HG03060 (cell line): ENCODE results near the gene CTSS.
"Not testable (repeated sequence)": the region's sequence is repeated elsewhere in the genome, so short reads cannot be mapped to it uniquely, and the experiment has no call there.

Experiments used
- ATAC-seq: cut with Tn5 transposase; IDR thresholded peaks from one replicate; pipeline ENCODE4 v1.9.1; 2021; ENCODE audit warnings: low read depth, moderate number of reproducible peaks; ENCODE audit not compliant: unreplicated experiment

CTSS gene

GRCh38 chr1:150765296-150765976 lies at the start of gene CTSS:
Gene CTSS (minus strand): TSS chr1:150765778. CDS start chr1:150764763, 1,015 bp downstream.
- ATAC-seq, result peak; percentile 74

GRCh38 chr1:150813028-150813707 lies 47.6 kb upstream of the CTSS start:
- ATAC-seq, result no peak

DNA sequence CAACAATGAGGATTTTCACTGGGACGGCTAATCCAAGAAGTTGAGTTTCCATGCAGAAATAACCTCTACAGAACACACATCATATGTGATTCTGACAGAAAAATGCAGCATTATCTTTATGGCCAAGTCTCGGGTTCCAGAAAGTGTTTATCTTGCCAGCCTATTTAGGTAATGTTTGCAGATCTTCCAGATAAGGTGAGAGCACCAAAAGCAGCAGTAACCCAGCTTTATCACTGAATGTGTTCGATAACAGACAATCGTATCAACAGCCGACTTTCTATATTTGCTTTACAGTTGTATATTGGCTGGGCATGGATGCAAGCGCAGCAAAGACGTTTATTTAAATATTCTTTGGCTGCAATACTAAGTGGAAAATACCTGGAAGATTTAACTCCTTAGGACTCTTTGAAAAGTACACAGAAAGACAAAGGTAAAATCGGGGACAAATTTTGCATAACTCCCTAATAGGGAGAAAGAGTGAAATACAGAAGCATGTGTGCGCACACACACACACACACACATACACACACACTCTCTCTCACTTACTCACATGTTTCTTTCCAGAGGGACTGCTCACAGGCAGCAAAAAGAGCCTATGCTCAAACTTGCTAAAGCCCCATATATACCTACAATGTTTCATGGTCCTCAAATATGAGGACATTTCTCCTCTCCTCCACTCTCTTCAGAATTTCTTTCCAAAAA lies 45.5 kb upstream of the CTSS start:
- no peak for ATAC-seq

GRCh38 chr1:150809651-150810050 lies 44.1 kb upstream of the CTSS start:
- no peak for ATAC-seq

DNA sequence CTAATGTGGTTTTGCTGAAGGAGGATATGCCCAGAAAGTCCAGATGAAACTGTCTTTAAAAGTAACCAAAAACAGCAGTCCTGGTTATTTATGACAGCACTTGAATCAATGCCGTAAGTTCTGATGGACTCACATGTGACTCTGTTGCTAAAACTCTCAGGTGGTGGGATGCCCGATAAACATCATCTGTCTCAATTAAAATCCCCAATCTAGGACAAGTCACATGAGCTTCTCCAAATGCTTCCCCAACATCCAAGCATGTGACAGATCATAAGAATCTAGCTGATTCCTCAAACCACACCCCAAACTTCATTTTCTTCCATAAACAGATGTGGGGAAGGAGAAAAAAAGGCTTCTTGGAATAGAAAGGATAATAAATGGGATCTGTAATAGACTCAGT lies 43.3 kb upstream of the CTSS start:
- no peak for ATAC-seq

GRCh38 chr1:150808121-150808520 lies 42.5 kb upstream of the CTSS start, which contains the start of gene CTSK:
Gene CTSK (minus strand): TSS chr1:150808260. CDS start chr1:150806805, 1,455 bp downstream.
- no peak for ATAC-seq

DNA sequence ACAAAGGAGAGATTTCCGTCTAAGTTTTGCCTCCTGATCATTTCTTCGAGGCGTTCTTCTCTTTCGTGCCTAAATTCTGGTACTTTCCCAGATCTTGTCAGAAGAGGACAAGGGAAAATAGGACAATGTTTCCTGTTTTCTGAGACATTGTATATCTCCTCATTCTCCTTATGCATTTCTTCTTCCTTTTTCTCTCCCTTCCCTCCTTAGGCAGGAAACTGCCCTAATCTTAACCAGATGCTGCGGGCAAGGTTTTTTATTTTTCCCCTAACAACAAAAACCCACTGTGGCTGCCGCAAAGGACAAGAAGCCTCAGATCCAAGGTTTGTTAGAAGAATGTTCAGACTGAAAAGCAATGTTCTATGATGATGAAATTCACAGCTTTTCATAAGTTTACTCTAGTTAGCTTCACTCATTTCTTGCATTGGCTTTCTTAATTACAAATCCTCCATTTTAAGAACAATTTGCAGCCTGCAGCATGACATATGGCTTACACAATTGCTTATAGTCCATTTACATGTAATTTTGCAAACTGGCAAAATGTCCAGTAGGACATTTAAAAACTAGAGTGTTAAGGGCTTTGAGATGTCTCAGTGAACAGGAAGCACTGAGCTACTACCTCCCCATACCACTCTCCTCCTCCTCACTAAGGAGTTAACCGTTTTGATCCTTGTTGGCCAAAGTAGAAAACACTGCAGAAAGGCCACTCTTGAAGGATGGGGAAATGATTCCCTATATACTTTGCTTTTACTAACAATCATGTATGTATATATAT lies 41.9 kb upstream of the CTSS start:
- ATAC-seq, result no peak

GRCh38 chr1:150805899-150806298 lies 40.3 kb upstream of the CTSS start:
- ATAC-seq, result no peak

GRCh38 chr1:150804671-150805070 lies 39.1 kb upstream of the CTSS start:
- no peak for ATAC-seq

- no peak for ATAC-seq
These were observed 33.5 kb upstream of the CTSS start for GRCh38 chr1:150799089-150799488.

DNA sequence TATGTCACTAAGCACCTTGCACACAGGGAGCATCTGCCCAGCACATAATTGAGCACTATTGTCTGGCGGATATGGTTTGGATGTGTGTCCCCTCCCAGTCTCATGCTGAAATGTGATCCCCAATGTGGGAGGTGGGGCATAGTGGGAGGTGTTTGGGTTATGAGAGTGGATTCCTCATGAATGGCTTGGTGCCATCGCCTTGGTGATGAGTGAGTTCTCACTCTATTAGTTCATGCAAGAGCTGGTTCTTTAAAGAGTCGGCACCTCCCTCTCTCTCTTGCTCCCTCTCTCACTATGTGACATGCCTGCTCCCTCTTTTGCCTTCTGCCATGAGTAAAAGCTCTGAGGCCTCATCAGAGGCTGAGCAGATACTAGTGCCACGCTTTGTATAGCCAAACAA lies 32.9 kb upstream of the CTSS start:
- no peak for ATAC-seq

DNA sequence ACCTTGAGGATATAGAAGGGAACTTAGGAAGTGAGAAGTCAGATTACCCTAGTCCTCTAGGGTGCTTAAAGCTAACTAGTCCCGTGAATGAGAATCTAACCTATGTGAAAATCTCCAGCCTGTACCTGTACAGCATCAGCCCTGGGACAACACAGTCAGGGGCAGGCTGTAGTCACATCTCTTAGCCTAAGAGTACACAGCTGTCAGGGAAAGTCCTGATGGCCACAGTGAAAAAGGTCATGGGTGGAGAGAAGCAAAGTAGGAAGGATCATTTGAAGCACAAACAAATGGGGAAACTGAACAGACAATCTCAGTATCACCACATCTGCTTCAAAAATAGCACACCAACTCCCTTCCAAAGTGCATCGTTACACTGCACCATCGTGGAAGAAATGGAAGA lies 30.8 kb upstream of the CTSS start:
- ATAC-seq, result no peak

DNA sequence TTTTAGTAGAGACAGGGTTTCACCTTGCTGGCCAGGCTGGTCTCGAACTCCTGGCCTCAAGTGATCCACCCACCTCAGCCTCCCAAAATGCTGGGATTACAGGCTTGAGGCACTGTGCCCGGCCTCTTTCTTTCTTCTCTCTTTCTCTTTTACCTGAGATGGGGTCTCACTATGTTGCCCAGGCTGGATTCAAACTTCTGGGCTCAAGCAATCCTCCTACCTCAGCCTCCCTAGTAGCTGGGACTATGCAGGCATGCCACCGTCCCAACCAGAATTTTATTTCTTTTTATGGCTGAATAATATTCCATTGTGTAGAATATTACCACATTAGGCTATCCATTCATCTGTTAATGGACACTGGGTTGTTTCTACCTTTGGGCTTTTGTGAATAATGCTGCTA lies 28.2 kb upstream of the CTSS start:
- not testable (repeated sequence) for ATAC-seq

- ATAC-seq, result no peak
These were observed 27.6 kb upstream of the CTSS start for GRCh38 chr1:150793221-150793620.

DNA sequence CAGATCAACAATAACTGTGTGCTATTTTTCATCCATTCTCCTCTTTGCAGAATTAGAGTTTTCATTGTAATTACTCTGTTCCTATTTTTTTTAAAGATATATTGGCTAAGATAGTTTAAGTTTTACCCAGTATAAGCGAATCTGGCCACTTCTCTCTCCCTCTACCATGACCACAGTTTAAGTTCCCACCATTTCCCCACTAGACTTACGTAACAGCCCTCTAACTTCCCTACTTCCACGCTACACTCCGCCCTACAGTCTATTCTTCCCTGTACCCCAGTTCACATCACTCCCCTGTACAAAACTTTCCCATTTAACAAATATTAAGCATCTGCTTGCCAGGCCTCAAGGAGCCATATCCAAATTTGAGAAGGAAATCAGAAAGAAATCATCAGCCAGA lies 26.0 kb upstream of the CTSS start:
- ATAC-seq, result no peak

- ATAC-seq, result no peak
These were observed 23.8 kb upstream of the CTSS start for GRCh38 chr1:150789396-150789795.

GRCh38 chr1:150788946-150789345 lies 23.4 kb upstream of the CTSS start:
- ATAC-seq, result no peak

GRCh38 chr1:150787455-150787854 lies 21.9 kb upstream of the CTSS start:
- no peak for ATAC-seq

GRCh38 chr1:150780510-150780909 lies 14.9 kb upstream of the CTSS start:
- no peak for ATAC-seq

GRCh38 chr1:150778409-150778808 lies 12.8 kb upstream of the CTSS start:
- ATAC-seq, result no peak

DNA sequence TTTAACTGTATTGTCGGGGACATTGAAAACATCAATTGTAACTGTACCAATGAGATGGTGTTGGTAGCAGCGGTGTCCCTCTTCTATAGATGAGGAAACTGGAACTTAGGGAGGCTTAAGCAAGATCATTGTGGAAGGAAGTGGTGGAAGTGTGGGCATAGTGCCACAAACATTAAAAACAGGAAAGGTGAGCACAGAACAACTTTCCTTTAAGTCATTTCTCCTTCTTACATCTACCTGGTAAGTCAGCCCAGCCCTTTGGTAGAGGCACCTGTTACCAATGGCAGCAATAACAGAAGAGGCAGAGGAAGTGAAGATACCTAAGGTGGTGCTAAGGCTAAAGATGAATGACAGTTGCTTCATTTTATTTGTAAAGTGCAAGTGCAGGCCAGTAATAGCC lies 12.0 kb upstream of the CTSS start:
- no peak for ATAC-seq
